Stimulated activated CD4-positive, alpha-beta T cell treated with anti-CD3 and anti-CD28 coated beads, Interleukin-15, amount 100 ng/mL, for 1 hour (primary cell): ENCODE results near the gene KIAA0513.
"Not testable (repeated sequence)": the region's sequence is repeated elsewhere in the genome, so short reads cannot be mapped to it uniquely, and the experiment has no call there.

Source experiments
- DNase-seq, 2 donors: peaks; one replicate each; pipeline ENCODE4 v3.0.0-alpha.2; 2020; ENCODE audit warnings: low read depth in 1 of 2, low spot score in 1 of 2

Gene KIAA0513

DNA sequence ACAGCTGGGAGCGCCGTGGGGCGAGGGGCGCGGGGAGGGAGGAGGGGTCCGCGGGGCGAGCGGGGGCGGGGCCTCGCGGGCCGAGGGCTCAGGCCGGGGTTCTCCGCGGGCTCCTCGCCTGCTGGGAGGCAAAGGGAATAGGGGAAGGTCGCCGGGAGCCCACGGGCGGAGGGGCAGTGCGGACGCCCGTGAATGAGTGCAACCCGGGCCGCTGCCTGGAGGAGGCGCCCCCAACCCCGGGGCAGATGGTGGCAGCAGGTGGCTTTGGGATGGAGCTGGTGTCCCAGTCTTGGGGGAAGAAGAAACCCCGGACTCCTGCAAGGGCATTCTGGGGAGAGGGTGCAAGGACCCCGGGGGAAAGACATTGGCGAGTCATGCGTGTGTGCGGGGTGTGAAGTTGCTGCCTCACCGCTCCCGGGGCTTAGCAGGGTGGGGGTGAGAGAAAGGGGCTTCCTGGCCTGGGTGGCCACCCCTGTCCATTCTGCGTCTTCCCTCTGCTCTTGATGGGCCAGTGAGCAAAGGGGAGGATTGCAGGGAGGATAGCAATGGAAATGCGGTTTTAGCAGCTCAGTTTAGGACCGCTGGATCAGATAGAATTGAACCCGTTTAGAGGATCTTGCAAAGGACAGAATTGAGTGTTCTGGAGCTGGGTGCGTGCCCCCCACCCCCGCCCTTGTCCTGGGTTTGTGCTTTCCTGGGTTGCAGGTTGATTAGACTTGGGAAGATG, 526 bp downstream of the KIAA0513 start:
- DNase-seq: no peak

DNA sequence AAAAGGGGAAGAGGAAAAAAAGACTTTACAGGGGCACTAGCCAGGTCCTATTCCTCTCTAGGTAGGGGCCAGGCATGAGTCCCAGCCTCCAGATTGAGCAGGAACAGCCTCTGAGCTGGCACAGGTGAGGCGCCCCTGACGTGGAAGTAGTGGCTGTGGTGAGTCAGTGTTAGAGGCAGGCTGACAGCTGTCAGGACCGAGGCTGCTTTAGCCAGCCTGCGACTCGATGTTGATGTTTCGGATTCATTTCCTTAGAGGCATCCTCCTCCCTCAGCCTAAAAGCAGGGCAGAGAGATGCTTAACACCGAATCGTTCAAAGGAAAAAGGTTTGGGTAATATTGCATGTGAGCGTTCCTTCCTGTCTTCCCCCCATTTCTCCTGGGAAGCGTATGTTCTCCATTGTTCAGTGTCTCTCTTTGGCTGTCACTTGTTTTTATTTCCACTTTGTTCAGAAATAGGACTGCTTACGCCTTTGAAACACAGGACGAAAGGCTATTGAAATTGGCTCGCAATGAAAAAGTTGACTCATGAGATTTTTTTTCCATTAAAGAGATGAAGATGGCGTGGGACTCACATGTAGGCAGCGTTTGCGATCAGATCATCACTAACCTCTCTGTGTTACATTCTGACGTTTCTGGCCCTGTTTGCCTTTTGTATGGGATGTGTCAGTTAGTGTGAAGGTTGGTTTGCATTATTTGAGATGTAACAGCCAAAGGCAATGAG, 1.3 kb downstream of the KIAA0513 start:
- DNase-seq: peak; percentile 49 to 57

DNA sequence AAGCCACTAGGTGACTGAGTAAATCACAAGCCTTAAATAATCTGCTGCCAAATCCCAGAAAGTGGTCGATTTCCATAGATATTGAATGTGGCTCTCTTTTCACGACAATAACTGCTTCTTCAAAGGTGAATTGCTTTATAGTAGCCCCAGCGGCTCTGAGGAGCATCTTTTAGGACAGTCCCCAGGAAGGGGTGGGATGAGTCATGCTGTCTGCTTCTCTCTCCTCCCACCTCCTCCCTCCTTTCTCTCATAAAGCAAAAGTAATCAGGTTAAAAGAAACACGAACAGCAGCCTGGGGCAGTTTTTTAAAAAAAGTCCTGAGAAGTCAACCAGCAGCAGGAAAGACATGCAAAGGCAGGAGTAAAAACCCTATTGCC, 1.8 kb downstream of the KIAA0513 start:
- DNase-seq: peak in 1 of 2 donors; percentile 31

DNA sequence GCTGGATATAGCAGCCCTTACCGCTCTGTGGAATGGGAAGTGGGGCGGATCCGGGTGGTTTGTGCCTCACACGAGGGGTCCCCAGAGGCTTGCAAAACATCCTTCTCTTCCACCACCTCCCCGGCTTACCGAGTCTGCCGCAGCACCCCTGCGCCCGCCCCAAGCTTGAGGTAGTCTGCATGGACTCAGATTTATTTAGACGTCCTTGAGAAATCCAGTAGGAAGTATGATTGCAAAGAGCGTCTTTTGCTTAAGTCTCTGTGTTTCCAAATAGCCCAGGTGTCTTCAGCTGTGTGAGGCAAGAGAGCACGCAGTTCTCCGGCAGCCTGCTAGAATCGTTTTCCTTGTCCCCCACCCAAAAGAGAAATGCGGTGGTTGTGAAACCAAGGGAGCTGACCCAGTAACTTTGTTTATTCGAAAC, 2.4 kb downstream of the KIAA0513 start:
- no peak for DNase-seq

DNA sequence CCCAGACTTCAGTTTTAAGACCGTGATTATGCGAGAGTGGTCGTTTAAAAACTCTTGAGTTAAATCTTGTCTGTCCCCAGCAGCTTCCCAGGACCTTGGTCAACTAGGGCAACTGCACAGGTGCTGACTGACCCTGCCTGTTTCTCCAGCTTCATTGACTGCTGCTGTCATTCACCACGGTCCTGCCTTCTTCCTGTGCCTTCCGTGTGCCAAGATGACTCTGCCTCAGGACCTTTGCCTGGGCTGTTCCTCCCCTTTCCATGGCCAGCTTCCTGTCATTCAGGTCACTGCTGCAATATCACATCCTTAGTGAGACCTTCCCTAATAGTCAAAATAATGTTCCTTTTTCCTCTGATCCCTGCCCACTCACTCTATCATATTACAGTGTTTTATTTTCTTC, 3.9 kb downstream of the KIAA0513 start:
- DNase-seq: no peak

DNA sequence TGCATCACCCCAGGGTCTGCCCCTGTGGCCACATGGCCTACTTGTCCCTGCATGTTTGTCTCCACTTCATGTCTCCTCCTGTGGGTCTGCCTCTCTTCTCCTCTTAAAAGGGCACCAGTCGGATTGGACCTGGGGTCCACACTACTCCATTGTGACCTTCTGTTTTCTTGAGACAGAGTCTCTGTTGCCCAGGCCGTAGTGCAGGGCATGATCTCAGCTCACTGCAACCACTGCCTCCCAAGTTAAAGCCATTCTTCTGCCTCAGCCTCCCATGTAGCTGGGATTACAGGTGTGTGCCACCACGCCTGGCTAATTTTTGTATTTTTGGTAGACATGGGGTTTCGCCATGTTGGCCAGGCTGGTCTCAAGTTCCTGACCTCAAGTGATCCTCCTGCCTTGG, 4.6 kb downstream of the KIAA0513 start:
- not testable (repeated sequence) for DNase-seq

DNA sequence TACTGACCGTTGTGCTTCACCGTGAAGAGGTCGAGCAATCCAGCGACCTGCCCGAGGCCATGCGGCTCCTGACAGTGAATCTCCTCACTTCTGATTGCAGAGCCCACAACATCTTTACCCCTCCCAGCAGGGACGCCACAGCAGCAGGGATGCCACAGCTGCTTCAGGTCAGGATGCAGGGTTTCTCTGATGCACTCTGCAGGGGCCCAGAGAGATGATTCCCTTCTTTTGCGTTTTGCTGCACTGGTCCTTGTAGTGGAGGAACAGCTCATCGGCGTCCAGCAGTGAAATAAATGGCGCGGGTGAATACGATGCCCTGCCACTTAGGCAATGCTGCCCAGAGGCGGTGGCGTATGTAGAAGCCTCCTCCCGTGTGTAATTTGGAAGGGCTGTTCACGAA, 5.6 kb downstream of the KIAA0513 start:
- no peak for DNase-seq

DNA sequence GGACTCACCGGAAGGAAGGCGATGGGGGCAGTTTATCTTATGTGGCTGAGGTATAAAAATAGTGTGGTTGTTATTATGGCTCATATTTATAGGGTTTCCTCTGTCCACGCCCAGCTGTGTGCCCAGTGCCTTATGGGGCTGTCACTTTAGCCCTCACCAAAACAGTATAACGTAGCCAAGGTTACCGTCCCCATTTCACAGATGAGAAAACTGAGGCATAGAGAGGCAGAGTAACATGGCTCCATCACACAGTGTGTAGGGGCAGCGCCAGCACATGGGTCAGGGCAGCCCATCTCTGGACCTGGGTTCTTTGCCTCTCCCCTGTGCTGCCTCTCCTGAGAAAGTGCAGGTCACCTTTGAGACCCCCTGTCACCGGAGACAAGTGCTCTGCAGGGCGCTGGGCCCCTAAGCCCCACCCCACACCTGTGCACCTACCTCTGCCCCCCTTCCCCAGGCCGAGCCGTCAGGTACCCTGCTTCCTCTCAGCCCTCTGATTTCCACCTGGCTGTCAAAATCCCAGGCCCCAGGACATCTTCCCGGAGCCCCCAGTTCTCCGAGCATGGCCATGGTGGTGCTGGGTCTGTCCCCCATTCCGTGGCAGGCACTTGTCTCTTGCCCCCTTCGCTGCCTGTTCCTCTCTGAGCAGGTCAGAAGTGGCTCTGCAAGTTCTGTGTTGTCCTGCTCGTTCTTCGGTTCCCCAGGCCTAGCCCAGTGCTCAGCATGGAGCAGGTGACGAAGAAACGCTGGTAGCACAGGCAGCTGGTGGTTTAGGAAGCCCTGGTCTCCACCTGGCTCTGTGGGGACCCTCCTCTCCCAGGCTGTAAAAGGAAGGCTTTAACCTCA, 7.2 kb downstream of the KIAA0513 start:
- no peak for DNase-seq

DNA sequence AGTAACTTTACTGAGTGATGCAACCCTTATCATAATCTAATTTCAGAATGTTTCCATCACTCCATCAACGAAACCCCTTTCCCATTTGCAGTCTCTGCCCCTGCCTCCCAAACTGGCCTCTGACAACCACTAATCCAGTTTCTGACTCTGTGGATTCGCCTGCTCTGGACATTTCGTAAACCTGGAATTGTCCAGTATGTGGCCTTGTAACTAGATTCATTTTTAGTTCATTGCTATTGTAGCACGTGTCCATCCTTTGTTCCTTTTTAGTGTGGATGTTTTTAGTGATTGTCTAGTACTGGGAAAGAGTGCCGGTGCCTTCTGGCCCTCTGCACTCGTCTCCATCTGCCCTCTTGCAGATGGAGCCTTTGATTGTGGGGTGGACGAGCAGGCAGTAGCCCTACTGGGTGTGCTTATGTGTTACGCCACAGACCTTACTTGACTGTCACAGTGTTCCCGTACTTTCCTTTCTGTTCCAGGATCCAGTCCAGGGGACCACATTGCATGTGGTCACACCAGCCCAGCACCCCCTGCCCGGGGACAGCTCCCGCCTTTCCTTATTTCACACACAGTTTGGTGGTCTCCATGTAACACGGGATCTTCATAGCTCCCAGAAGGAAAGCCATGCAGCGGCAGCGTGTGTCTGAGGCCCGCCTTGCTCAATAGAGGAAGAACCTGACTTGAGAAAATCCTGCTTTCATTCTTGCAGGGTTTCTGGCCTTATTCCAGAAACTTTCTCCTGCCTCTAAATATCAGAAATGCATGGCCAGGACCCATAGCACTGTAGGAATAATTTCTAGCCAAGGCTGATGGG, 8.8 kb downstream of the KIAA0513 start:
- no peak for DNase-seq

DNA sequence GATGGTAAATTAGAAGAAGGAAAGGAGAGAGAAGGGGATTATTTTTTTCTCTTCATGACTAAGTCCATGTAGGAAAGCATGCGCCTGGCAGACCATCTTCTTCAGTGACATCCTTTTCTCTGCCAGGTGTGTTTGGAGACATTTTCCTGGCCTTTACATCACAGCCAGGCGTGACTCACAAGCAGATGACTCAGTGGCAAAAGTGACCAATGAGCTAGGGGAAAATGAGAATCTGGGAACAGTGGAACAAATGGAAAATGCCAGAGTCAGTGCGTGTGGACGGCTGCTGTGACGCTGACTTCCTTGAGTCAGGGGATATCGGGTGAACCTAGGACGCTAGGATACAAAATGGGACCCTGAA, 9.4 kb downstream of the KIAA0513 start:
- no peak for DNase-seq

DNA sequence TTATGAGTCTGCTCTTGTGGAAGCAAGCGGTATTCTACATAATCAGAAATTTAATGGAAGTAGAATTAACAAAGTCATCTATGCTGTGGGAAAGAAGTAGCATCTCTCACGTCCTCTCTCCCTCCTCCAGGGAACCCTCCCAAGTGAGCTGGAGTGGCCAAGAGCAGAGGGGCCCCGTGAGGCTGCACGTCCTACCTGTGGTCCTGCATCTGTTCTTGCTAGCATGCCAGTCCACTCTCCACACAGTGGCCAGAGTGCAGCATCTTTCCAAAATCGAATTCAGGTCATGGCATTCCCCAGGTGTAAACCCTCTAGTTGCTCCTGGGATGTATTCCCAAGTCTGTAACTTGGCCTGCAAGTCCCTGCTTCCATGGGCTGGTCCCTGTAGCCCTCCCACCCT, 10.1 kb downstream of the KIAA0513 start:
- DNase-seq: no peak

DNA sequence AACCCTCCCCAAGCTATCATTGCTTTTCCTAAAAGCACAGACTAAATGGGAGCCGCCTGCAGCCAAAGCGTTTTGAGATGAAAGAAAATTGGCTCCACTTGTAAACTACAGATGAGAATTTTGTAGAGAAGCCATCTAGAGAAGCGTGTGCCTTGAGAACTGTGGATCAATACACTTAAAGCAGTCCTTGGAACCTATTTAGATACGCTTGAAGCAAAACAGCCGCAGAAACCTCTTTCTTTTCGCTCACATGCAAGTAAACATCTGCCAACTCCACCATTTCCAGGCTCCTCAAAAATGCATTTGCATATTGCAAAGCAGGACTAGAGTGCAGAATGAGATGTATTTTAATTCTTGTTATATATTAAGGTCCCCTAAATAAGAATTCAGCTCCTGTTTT, 13.1 kb downstream of the KIAA0513 start:
- no peak for DNase-seq

DNA sequence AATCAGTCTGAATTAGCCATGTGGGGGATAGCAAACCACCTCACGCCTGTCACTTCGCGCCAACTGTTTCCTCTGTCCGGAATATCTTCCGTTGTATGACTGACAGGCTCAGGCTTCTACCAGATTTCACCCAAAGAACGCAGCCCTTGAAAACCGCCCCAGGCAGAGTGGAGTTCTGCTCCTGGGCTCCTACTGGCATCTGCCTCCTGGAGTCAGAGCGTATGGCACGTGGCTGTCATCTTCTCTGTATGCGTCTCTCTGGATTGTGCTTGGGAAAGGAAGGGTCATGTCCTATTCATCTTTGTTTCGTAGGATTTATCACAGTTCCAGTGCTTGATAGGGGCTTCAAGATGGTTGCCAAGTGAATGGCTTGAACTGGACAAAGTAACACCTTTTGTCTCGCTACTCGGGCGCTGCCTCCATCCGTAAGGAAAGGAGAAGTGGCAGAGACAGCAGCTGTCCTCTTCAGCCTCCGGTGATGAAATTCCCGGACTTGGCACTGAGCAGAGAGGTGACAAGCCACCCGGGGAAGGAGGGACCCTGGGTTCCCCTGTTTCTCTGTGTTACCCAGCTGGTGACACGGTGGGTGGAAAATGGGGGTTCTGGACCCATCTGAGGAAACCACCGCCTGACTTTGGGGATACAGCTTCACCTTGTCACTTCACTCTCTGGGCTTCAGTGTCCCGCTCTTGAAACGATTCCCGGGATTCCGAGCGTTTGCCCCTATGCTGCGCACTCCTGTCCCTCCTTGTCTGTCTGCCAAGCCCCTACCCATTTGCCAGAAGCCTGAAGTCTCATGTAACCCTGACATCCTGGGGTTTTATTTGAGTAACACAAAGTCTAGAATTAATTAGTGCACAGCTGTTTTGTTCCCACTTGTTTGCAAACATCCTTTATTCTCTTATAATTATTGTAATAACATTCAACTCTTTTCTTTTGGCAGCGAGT, 13.9 kb downstream of the KIAA0513 start:
- no peak for DNase-seq

DNA sequence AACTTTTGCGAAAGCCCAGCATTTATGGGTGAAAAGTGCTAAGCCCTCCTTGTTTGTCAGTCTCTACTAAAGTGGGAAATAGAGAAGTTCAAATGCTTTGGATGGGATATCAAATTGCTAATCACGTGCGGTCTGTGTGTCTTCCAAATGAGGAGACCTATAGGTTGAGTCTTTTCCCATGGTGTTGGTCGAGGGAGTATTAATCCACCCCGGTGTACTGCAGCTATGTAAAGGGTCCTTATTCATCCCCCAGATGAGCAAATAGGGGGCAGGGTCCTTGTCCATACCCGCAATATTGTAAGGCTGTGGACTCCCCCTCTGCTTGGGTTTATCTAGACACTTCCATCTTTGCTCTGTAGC, 14.6 kb downstream of the KIAA0513 start:
- no peak for DNase-seq

DNA sequence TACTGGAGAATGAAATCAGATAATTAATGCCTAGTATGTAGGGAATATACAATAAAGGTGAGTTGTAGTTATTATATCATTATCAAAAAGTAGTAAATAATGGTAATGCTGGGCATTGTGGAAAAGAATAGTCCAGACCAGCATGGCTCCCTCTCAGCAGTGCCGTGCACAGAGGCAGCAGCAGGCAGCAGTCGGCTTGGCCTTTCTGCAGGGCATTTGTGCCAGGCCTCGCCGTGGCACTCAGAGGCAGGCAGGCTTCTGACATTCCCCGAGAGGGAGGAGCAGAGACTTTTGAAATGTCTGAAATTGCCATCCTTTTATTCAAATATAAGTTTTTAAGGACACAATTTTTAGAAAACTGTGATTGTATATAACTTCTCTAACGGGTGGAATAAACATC, 15.0 kb downstream of the KIAA0513 start:
- DNase-seq: no peak

DNA sequence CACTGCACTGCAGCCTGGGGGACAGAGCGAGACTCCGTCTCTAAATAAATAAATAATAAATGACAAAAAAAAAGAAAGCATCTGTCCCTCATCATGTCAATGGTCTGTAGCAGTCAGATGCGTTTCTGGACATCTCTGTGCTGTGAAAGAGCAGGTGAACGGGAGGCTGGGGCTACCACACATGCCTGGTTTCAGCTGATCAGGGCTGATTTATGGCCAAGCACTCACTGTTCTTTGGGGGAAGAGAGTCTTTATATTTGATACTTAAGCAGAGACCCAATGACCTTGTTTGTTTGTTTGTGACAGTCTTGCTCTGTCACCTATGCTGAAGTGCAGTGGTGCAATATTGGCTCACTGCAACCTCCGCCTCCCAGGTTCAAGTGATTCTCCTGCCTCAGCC, 17.5 kb downstream of the KIAA0513 start:
- DNase-seq: no peak

DNA sequence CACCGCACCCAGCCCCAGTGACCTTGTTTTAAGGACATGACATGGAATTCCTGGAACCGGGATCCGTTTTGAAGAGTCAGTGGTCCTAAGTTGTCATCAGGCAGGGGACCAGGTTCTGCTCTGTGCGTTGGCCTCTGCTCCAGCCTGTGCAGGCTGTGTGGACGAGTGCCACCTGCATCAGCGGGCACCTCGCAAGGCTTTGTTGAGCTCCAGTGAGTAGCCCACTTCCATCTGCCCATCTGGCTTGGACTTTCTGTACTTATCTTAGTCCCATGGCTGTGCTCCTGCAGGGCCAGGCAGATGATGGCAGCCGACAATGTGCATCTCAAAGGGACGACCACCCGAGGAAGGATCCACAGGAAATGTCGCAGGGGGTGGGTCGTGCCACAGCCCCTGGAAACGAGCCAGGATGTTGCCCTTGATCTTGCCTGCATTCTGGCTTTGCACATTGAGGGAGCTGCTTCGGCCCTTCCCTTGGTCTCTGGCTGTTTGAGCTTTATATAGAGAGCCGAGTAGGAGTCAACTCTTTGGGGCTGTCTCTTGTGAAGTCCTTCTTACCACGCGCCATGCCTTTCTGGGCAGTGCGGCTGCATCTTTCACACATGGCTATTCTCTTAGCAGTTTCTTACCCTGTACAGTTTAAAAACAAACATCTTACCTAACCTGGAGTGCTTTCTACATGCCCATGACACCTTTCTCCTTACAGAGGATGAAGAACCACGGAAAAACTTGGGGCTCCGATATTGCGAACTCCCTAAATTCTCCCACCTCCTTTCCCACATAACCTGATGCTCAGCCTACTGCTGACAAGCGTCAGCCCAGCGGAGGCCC, 18.3 kb downstream of the KIAA0513 start:
- DNase-seq: no peak

DNA sequence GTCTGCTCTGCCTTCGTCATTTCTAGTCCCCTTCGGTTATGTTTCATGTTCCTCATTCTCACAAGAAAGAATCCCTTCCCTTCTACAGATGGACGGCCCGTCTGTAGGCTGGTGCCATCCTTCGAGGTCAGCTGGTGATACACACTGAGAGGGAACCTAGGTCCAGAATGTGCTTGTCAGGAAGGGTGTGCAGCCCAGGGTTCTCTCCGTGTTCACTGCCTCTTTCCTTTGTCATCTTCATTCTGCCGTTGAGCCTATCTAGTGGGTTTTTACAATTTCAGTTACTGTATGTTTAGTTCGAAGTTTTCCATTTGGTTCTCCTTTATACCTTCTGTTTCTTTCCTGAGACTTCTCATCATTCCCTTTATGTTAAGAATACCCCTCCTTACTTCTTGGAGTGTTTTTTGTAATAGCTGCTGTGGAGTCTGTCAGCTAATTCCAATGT, 18.9 kb downstream of the KIAA0513 start:
- no peak for DNase-seq
